Measurements from ENCODE around the gene SLC18A3.

Gene SLC18A3

GRCh38 chr10:49599546-49599945 is 10.6 kb upstream of the SLC18A3 start:
- no peak for DNase-seq
- Histone ChIP-seq H3K36me3 (ENCODE audit: control insufficient read depth in 4 of 4, insufficient read depth in 4 of 4, low read length in 3 of 4) (no peaks in the 10 kb centered on the region), H3K4me3 (ENCODE audit: control insufficient read depth in 1 of 7, extremely low read depth in 1 of 7, insufficient read depth in 4 of 7, low read depth in 2 of 7, low read length in 6 of 7) (no peak overlapping the region), H3K27ac (ENCODE audit: insufficient read depth in 1 of 2, low read depth in 1 of 2, low read length in 2 of 2, poor library complexity in 1 of 2, severe bottlenecking in 2 of 2) (no peak overlapping the region), H3K27me3 (replicated peaks in 2 of 5; ENCODE audit: control insufficient read depth in 4 of 5, insufficient read depth in 5 of 5, low read length in 4 of 5) (peaks cover 0 to 28% (median 8%) of the 10 kb centered on the region in 5 experiments), H3K4me1 (ENCODE audit: control extremely low read depth in 1 of 4, control insufficient read depth in 4 of 4, insufficient read depth in 4 of 4, low read length in 3 of 4) (peaks cover 0 to 2% (median 0%) of the 10 kb centered on the region in 4 experiments), H3K9me3 (ENCODE audit: control extremely low read depth in 1 of 5, control insufficient read depth in 4 of 5, insufficient read depth in 2 of 5, low read depth in 1 of 5, low read length in 4 of 5) (no peaks in the 10 kb centered on the region)
- ChIA-PET POLR2A (no interaction called here), CTCF (interaction anchor here (1.2 kb wide), 1 partner anchor 624 kb away, joined by 3 read pairs; no protein-coding TSS in a partner anchor)
- 78% methylated on average over 3 of the region's 3 CpGs for WGBS (ENCODE audit: insufficient coverage)

GRCh38 chr10:49600046-49600445 is 10.1 kb upstream of the SLC18A3 start:
- no peak for DNase-seq
- no peaks in the 10 kb centered on the region for H3K36me3 ChIP-seq (ENCODE audit: control insufficient read depth in 4 of 4, insufficient read depth in 4 of 4, low read length in 3 of 4)
- H3K27ac ChIP-seq (ENCODE audit: insufficient read depth in 1 of 2, low read depth in 1 of 2, low read length in 2 of 2, poor library complexity in 1 of 2, severe bottlenecking in 2 of 2) = no peak overlapping the region
- ChIA-PET POLR2A (no interaction called here), CTCF (interaction anchor here (1.2 kb wide), 1 partner anchor 624 kb away, joined by 3 read pairs; no protein-coding TSS in a partner anchor)
- no peak overlapping the region for H3K4me3 ChIP-seq (ENCODE audit: control insufficient read depth in 1 of 7, extremely low read depth in 1 of 7, insufficient read depth in 4 of 7, low read depth in 2 of 7, low read length in 6 of 7)
- 94% methylated on average over 8 of the region's 8 CpGs for WGBS (ENCODE audit: insufficient coverage)
- peaks cover 0 to 31% (median 8%) of the 10 kb centered on the region in 5 experiments for H3K27me3 ChIP-seq (replicated peaks in 2 of 5; ENCODE audit: control insufficient read depth in 4 of 5, insufficient read depth in 5 of 5, low read length in 4 of 5)
- peaks cover 0 to 2% (median 0%) of the 10 kb centered on the region in 4 experiments for H3K4me1 ChIP-seq (ENCODE audit: control extremely low read depth in 1 of 4, control insufficient read depth in 4 of 4, insufficient read depth in 4 of 4, low read length in 3 of 4)
- H3K9me3 ChIP-seq (ENCODE audit: control extremely low read depth in 1 of 5, control insufficient read depth in 4 of 5, insufficient read depth in 2 of 5, low read depth in 1 of 5, low read length in 4 of 5) = no peaks in the 10 kb centered on the region

DNA sequence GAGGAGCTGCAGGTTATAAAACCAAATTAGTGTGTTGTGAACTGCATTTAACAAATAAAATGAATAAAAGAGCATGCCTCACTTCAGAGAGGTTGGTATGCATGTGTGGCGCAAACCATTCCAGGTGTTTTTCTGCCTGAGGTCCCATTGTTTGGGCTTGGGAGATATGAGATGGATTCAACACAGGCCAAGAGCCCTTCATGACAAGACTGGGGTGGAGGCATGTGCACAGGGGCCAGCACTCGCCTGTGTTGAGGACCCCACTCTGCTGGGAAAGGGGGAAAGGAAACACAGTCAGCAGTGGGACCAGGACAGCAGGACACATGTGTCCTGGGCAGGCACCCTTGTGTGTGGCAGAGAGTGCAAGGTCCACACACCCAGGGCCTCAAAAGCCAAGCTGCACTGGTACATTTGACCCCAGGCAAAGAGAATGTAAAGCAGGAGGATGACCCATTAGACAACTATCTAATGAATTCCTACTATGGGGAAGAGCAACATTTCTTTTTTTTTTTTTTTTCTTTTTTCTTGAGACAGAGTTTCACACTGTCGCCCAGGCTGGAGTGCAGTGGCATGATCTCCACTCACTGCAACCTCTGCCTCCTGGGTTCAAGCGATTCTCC is 9.2 kb upstream of the SLC18A3 start:
- H3K4me3 ChIP-seq (ENCODE audit: control insufficient read depth in 1 of 7, extremely low read depth in 1 of 7, insufficient read depth in 4 of 7, low read depth in 2 of 7, low read length in 6 of 7) = no peak overlapping the region
- no peaks in the 10 kb centered on the region for H3K4me1 ChIP-seq (ENCODE audit: control extremely low read depth in 1 of 4, control insufficient read depth in 4 of 4, insufficient read depth in 4 of 4, low read length in 3 of 4)
- ChIA-PET CTCF (interaction anchor here (0.7 kb wide), 1 partner anchor 15 kb away, joined by 3 read pairs; no protein-coding TSS in a partner anchor), POLR2A (no interaction called here)
- no peaks in the 10 kb centered on the region for H3K36me3 ChIP-seq (ENCODE audit: control insufficient read depth in 4 of 4, insufficient read depth in 4 of 4, low read length in 3 of 4)
- DNase-seq = no peak
- peaks cover 0 to 33% (median 8%) of the 10 kb centered on the region in 5 experiments for H3K27me3 ChIP-seq (replicated peaks in 2 of 5; ENCODE audit: control insufficient read depth in 4 of 5, insufficient read depth in 5 of 5, low read length in 4 of 5)
- H3K9me3 ChIP-seq (ENCODE audit: control extremely low read depth in 1 of 5, control insufficient read depth in 4 of 5, insufficient read depth in 2 of 5, low read depth in 1 of 5, low read length in 4 of 5) = no peaks in the 10 kb centered on the region
- 83% methylated on average over 4 of the region's 4 CpGs for WGBS (ENCODE audit: insufficient coverage)
- H3K27ac ChIP-seq (ENCODE audit: insufficient read depth in 1 of 2, low read depth in 1 of 2, low read length in 2 of 2, poor library complexity in 1 of 2, severe bottlenecking in 2 of 2) = no peak overlapping the region

GRCh38 chr10:49601857-49602256 is 8.3 kb upstream of the SLC18A3 start:
- no peaks in the 10 kb centered on the region for H3K9me3 ChIP-seq (ENCODE audit: control extremely low read depth in 1 of 5, control insufficient read depth in 4 of 5, insufficient read depth in 2 of 5, low read depth in 1 of 5, low read length in 4 of 5)
- H3K4me1 ChIP-seq (ENCODE audit: control extremely low read depth in 1 of 4, control insufficient read depth in 4 of 4, insufficient read depth in 4 of 4, low read length in 3 of 4) = peaks cover 0 to 5% (median 2%) of the 10 kb centered on the region in 4 experiments
- ChIA-PET POLR2A (no interaction called here), CTCF (interaction anchor here (0.7 kb wide), 1 partner anchor 15 kb away, joined by 3 read pairs; no protein-coding TSS in a partner anchor)
- DNase-seq = no peak
- no peak overlapping the region for H3K4me3 ChIP-seq (ENCODE audit: control insufficient read depth in 1 of 7, extremely low read depth in 1 of 7, insufficient read depth in 4 of 7, low read depth in 2 of 7, low read length in 6 of 7)
- peaks cover 0 to 33% (median 8%) of the 10 kb centered on the region in 5 experiments for H3K27me3 ChIP-seq (replicated peaks in 2 of 5; ENCODE audit: control insufficient read depth in 4 of 5, insufficient read depth in 5 of 5, low read length in 4 of 5)
- no peaks in the 10 kb centered on the region for H3K36me3 ChIP-seq (ENCODE audit: control insufficient read depth in 4 of 4, insufficient read depth in 4 of 4, low read length in 3 of 4)
- H3K27ac ChIP-seq (ENCODE audit: insufficient read depth in 1 of 2, low read depth in 1 of 2, low read length in 2 of 2, poor library complexity in 1 of 2, severe bottlenecking in 2 of 2) = no peak overlapping the region
- 95% methylated on average over 6 of the region's 7 CpGs for WGBS (ENCODE audit: insufficient coverage)

DNA sequence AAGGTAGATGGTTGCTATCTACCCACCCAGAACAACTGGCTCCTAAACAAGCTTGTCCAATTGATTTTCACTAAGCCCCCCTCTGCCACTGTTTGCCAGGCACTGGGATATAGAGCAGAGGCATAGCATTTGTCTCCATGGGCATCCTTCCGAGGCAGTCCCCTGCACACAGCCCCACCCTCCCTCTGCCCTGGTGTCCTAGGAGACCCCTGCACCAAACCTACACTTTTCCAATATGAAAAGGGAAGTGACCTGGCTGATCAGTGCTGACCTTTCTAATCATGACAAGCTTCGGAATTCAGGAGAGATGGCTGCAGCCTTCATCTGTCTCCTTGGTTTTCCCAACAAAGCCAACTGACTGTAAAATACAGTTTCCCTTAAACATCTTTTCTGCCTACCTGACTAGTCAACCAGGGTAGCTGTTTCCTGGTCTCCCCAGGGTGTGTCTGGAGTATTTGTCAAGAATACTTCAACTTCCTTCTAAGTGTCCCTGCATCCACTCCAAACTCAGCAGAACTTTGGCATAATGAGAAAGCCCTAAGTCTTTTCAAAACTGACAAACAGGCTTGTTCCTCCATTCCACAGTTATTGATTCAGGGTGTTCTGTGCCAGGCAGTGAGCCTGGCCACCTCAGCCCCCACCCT is 7.6 kb upstream of the SLC18A3 start:
- Histone ChIP-seq H3K27me3 (replicated peaks in 2 of 5; ENCODE audit: control insufficient read depth in 4 of 5, insufficient read depth in 5 of 5, low read length in 4 of 5) (peaks cover 3 to 38% (median 8%) of the 10 kb centered on the region in 5 experiments), H3K36me3 (ENCODE audit: control insufficient read depth in 4 of 4, insufficient read depth in 4 of 4, low read length in 3 of 4) (no peaks in the 10 kb centered on the region), H3K4me1 (ENCODE audit: control extremely low read depth in 1 of 4, control insufficient read depth in 4 of 4, insufficient read depth in 4 of 4, low read length in 3 of 4) (peaks cover 0 to 8% (median 4%) of the 10 kb centered on the region in 4 experiments), H3K27ac (ENCODE audit: insufficient read depth in 1 of 2, low read depth in 1 of 2, low read length in 2 of 2, poor library complexity in 1 of 2, severe bottlenecking in 2 of 2) (no peak overlapping the region), H3K4me3 (ENCODE audit: control insufficient read depth in 1 of 7, extremely low read depth in 1 of 7, insufficient read depth in 4 of 7, low read depth in 2 of 7, low read length in 6 of 7) (no peak overlapping the region), H3K9me3 (ENCODE audit: control extremely low read depth in 1 of 5, control insufficient read depth in 4 of 5, insufficient read depth in 2 of 5, low read depth in 1 of 5, low read length in 4 of 5) (no peaks in the 10 kb centered on the region)
- 82% methylated on average over 2 of the region's 2 CpGs for WGBS (ENCODE audit: insufficient coverage)
- no peak for DNase-seq
- ChIA-PET POLR2A (no interaction called here), CTCF (no interaction called here)

DNA sequence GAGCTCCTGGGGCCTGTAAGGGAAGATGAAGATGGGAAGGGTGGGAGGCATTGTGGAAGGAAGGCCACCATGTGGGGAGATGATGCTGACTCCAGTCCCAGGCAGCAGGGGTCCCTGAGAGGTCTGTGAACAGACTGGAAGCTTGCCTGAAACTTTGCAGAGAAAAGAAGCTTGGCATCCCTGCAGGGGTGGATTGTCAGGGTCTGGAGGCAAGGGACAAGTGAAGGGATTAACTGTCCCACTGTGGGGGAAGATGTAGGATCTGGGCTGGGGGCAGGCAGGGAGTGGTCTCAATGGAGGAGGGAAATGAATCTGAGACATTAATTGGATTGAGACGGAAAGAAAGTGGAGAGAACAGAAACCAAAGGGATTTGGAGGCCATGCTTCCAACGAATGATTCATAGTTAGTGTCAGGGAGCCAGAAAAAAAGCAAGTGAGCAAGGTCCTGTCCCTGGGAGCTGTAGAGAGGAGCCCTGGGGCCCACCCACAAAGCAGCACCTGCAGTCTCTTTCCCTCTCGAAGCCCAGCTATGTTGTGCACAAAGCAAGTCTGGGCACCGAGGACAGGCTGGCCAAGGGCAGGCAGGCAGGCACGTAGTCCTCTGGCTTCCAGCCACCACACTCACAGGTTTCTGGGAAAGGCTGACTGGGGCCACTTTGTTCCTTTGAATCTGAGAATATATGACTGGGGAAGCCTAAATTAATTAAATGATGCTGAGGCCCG is 4.7 kb upstream of the SLC18A3 start:
- H3K9me3 ChIP-seq (ENCODE audit: control extremely low read depth in 1 of 5, control insufficient read depth in 4 of 5, insufficient read depth in 2 of 5, low read depth in 1 of 5, low read length in 4 of 5) = no peaks in the 10 kb centered on the region
- H3K27me3 ChIP-seq (replicated peaks in 2 of 5; ENCODE audit: control insufficient read depth in 4 of 5, insufficient read depth in 5 of 5, low read length in 4 of 5) = peaks cover 10 to 61% (median 16%) of the 10 kb centered on the region in 5 experiments
- no peaks in the 10 kb centered on the region for H3K36me3 ChIP-seq (ENCODE audit: control insufficient read depth in 4 of 4, insufficient read depth in 4 of 4, low read length in 3 of 4)
- DNase-seq = no peak
- H3K27ac ChIP-seq (ENCODE audit: insufficient read depth in 1 of 2, low read depth in 1 of 2, low read length in 2 of 2, poor library complexity in 1 of 2, severe bottlenecking in 2 of 2) = no peak overlapping the region
- 83% methylated on average over 5 of the region's 6 CpGs for WGBS (ENCODE audit: insufficient coverage)
- CTCF ChIA-PET = interaction anchor here (4.0 kb wide), 1 partner anchor 10 kb away, joined by 17 read pairs; no protein-coding TSS in a partner anchor
- no peak overlapping the region for H3K4me3 ChIP-seq (ENCODE audit: control insufficient read depth in 1 of 7, extremely low read depth in 1 of 7, insufficient read depth in 4 of 7, low read depth in 2 of 7, low read length in 6 of 7)
- peaks cover 0 to 18% (median 7%) of the 10 kb centered on the region in 4 experiments for H3K4me1 ChIP-seq (ENCODE audit: control extremely low read depth in 1 of 4, control insufficient read depth in 4 of 4, insufficient read depth in 4 of 4, low read length in 3 of 4)
- POLR2A ChIA-PET = no interaction called here
